GM19455 (cell line): ENCODE results near the gene COLEC12.

Experiments used
- ATAC-seq: cut with Tn5 transposase; IDR thresholded peaks from one replicate; pipeline ENCODE4 v1.9.1; 2021; ENCODE audit not compliant: unreplicated experiment

COLEC12 gene

GRCh38 chr18:475202-476031, 25.1 kb downstream of the COLEC12 start:
- no peak for ATAC-seq

- ATAC-seq: no peak
These were observed 26.1 kb downstream of the COLEC12 start for GRCh38 chr18:474416-474815.

- no peak for ATAC-seq
These were observed 26.7 kb downstream of the COLEC12 start for GRCh38 chr18:473802-474201.

- no peak for ATAC-seq
These were observed 28.8 kb downstream of the COLEC12 start for GRCh38 chr18:471716-472115.

- ATAC-seq: no peak
These were observed 29.6 kb downstream of the COLEC12 start for GRCh38 chr18:470661-471501.

- ATAC-seq: no peak
These were observed 31.3 kb downstream of the COLEC12 start for GRCh38 chr18:468955-469790.

- ATAC-seq: no peak
These were observed 36.5 kb downstream of the COLEC12 start for GRCh38 chr18:463827-464541.

GRCh38 chr18:463403-463802, 37.1 kb downstream of the COLEC12 start:
- no peak for ATAC-seq

GRCh38 chr18:461762-462161, 38.7 kb downstream of the COLEC12 start:
- no peak for ATAC-seq

- ATAC-seq: no peak
These were observed 39.7 kb downstream of the COLEC12 start for GRCh38 chr18:460791-461190.

GRCh38 chr18:459814-460593, 40.5 kb downstream of the COLEC12 start:
- no peak for ATAC-seq

GRCh38 chr18:457521-458412, 42.7 kb downstream of the COLEC12 start:
- no peak for ATAC-seq

GRCh38 chr18:457140-457519, 43.4 kb downstream of the COLEC12 start:
- ATAC-seq: no peak

GRCh38 chr18:456361-457139, 44.0 kb downstream of the COLEC12 start:
- ATAC-seq: no peak

GRCh38 chr18:453400-453799, 47.1 kb downstream of the COLEC12 start:
- no peak for ATAC-seq

GRCh38 chr18:452816-453215, 47.7 kb downstream of the COLEC12 start:
- ATAC-seq: no peak

GRCh38 chr18:449374-449773, 51.1 kb downstream of the COLEC12 start:
- ATAC-seq: no peak
